Activated naive CD8-positive, alpha-beta T cell treated with anti-CD3 and anti-CD28 coated beads, Interleukin-2, amount 10 ng/mL, durations not matched to agents 7 days and 5 days (primary cell): ENCODE measurements around the gene IQCC. TPM values are rescaled to one million over a fixed set of nuclear protein-coding genes. Genes with fewer than 3 reads are reported as not detected.
A peak's percentile ranks its signal among the peaks of the same experiment; 100 is the strongest.

Experiments
- ATAC-seq: fragments of 150-1000 bp; cut with Tn5 transposase; one replicate; pipeline ENCODE4 v1.10.0; 2021; ENCODE audit warnings: low read depth, moderate library complexity
- POLR2A ChIA-PET: fragments of 350-600 bp; sonication (Branson Sonifier 250); formaldehyde crosslinking; loops from one replicate; lab custom pipeline; 2021; ENCODE audit warnings: antibody characterized with exemption; lab: Charles Lee
- DNase-seq: peaks from one replicate; pipeline ENCODE4 v3.0.0; 2021
- H3K27ac Mint-ChIP-seq: one replicate; pipeline ENCODE4 v1.8.0; 2022; ENCODE audit warnings: mild to moderate bottlenecking, mixed read lengths
- H3K27me3 Mint-ChIP-seq: one replicate; pipeline ENCODE4 v1.8.0; 2022; ENCODE audit warnings: mild to moderate bottlenecking, moderate library complexity, mixed read lengths
- H3K36me3 Mint-ChIP-seq: one replicate; pipeline ENCODE4 v1.8.0; 2021; ENCODE audit warnings: mild to moderate bottlenecking, mixed read lengths
- H3K4me1 Mint-ChIP-seq: one replicate; pipeline ENCODE4 v1.8.0; 2021; ENCODE audit warnings: mixed read lengths
- H3K4me3 Mint-ChIP-seq: one replicate; pipeline ENCODE4 v1.8.0; 2022; ENCODE audit warnings: mild to moderate bottlenecking, moderate library complexity, mixed read lengths
- H3K9me3 Mint-ChIP-seq: one replicate; pipeline ENCODE4 v1.8.0; 2021; ENCODE audit warnings: mixed read lengths
- total RNA-seq, 2 experiments: library from RNA; stranded (reverse); gene quantifications; one replicate each; pipeline ENCODE4 v1.2.3, GENCODE V29; 2021

Gene IQCC
- total RNA-seq, 2 experiments from 2014 or later, result 4.9 to 6.0 TPM

GRCh38 chr1:32181563-32181962 is 23.9 kb upstream of the IQCC start:
- Mint-ChIP-seq H3K27me3 (no peaks in the 10 kb centered on the region), H3K4me1 (peaks cover 40% of the 10 kb centered on the region), H3K9me3 (no peaks in the 10 kb centered on the region), H3K27ac (peak overlapping the region; percentile 75), H3K36me3 (peaks cover 45% of the 10 kb centered on the region), H3K4me3 (peak overlapping the region; percentile 92)
- DNase-seq, result no peak
- POLR2A ChIA-PET, result interaction anchor here (0.6 to 4.1 kb wide), 7 partner anchors 11 to 63 kb away, joined by 3 to 37 read pairs (median 5); partner anchors contain the start of genes CCDC28B and IQCC
- no peak for ATAC-seq

- Mint-ChIP-seq H3K27ac (no peak overlapping the region), H3K27me3 (no peaks in the 10 kb centered on the region), H3K36me3 (peaks cover 44% of the 10 kb centered on the region), H3K4me1 (peaks cover 41% of the 10 kb centered on the region), H3K4me3 (peak overlapping the region; percentile 92), H3K9me3 (no peaks in the 10 kb centered on the region)
- no peak for ATAC-seq
- no peak for DNase-seq
- POLR2A ChIA-PET, result interaction anchor here (0.6 to 4.1 kb wide), 5 partner anchors 11 to 63 kb away, joined by 3 to 37 read pairs (median 5); partner anchors contain the start of gene CCDC28B
These were observed 23.4 kb upstream of the IQCC start for GRCh38 chr1:32182060-32182459.

- Mint-ChIP-seq H3K9me3 (no peaks in the 10 kb centered on the region), H3K4me3 (peak overlapping the region; percentile 30), H3K27me3 (no peaks in the 10 kb centered on the region), H3K36me3 (peaks cover 53% of the 10 kb centered on the region), H3K4me1 (peaks cover 47% of the 10 kb centered on the region), H3K27ac (peak overlapping the region; percentile 61)
- DNase-seq, result no peak
- POLR2A ChIA-PET, result interaction anchor here (0.6 to 1.7 kb wide), 3 partner anchors 12 to 920 kb away, joined by 3 to 4 read pairs (median 3); partner anchors contain the start of gene CCDC28B
- no peak for ATAC-seq
These were observed 20.8 kb upstream of the IQCC start for GRCh38 chr1:32184650-32185049.

GRCh38 chr1:32186077-32186476 is 19.4 kb upstream of the IQCC start:
- H3K4me3 Mint-ChIP-seq, result peak overlapping the region; percentile 24
- H3K27me3 Mint-ChIP-seq, result no peaks in the 10 kb centered on the region
- ATAC-seq, result peak; percentile 48
- POLR2A ChIA-PET, result interaction anchor here (1.0 kb wide), 1 partner anchor 14 kb away, joined by 3 read pairs; the partner anchor contains the start of gene CCDC28B
- peaks cover 43% of the 10 kb centered on the region for H3K4me1 Mint-ChIP-seq
- peaks cover 51% of the 10 kb centered on the region for H3K36me3 Mint-ChIP-seq
- H3K9me3 Mint-ChIP-seq, result no peaks in the 10 kb centered on the region
- H3K27ac Mint-ChIP-seq, result peak overlapping the region; percentile 92
- DNase-seq, result no peak

GRCh38 chr1:32186491-32186890 is 19.0 kb upstream of the IQCC start:
- peak overlapping the region; percentile 24 for H3K4me3 Mint-ChIP-seq
- DNase-seq (no peak), ATAC-seq (no peak)
- peak overlapping the region; percentile 92 for H3K27ac Mint-ChIP-seq
- H3K27me3 Mint-ChIP-seq, result no peaks in the 10 kb centered on the region
- POLR2A ChIA-PET, result interaction anchor here (1.0 kb wide), 1 partner anchor 14 kb away, joined by 3 read pairs; the partner anchor contains the start of gene CCDC28B
- no peaks in the 10 kb centered on the region for H3K9me3 Mint-ChIP-seq
- H3K4me1 Mint-ChIP-seq, result peaks cover 41% of the 10 kb centered on the region
- peaks cover 47% of the 10 kb centered on the region for H3K36me3 Mint-ChIP-seq

GRCh38 chr1:32187850-32188249 is 17.6 kb upstream of the IQCC start:
- Mint-ChIP-seq H3K27ac (no peak overlapping the region), H3K9me3 (no peaks in the 10 kb centered on the region), H3K36me3 (peaks cover 48% of the 10 kb centered on the region), H3K4me3 (no peak overlapping the region), H3K4me1 (peaks cover 39% of the 10 kb centered on the region), H3K27me3 (no peaks in the 10 kb centered on the region)
- POLR2A ChIA-PET, result interaction anchor here (1.6 kb wide), 1 partner anchor 116 kb away, joined by 4 read pairs; no protein-coding TSS in a partner anchor
- DNase-seq (no peak), ATAC-seq (no peak)

- DNase-seq (no peak), ATAC-seq (no peak)
- Mint-ChIP-seq H3K36me3 (peaks cover 55% of the 10 kb centered on the region), H3K9me3 (no peaks in the 10 kb centered on the region), H3K4me3 (no peak overlapping the region), H3K27ac (no peak overlapping the region), H3K4me1 (peaks cover 52% of the 10 kb centered on the region), H3K27me3 (peaks cover 2% of the 10 kb centered on the region)
- POLR2A ChIA-PET, result interaction anchor here (0.8 to 2.3 kb wide), 3 partner anchors 9 to 43 kb away, joined by 3 to 10 read pairs (median 6); partner anchors contain the start of gene CCDC28B
These were observed 13.1 kb upstream of the IQCC start for GRCh38 chr1:32192220-32192948.

GRCh38 chr1:32194984-32195383 is 10.5 kb upstream of the IQCC start:
- ATAC-seq, result no peak
- Mint-ChIP-seq H3K27me3 (peaks cover 2% of the 10 kb centered on the region), H3K9me3 (no peaks in the 10 kb centered on the region), H3K27ac (peak overlapping the region; percentile 16), H3K36me3 (peaks cover 52% of the 10 kb centered on the region), H3K4me3 (no peak overlapping the region), H3K4me1 (peaks cover 65% of the 10 kb centered on the region)
- DNase-seq, result no peak
- POLR2A ChIA-PET, result interaction anchor here (1.7 to 2.6 kb wide), 3 partner anchors 11 to 141 kb away, joined by 7 to 11 read pairs (median 9); partner anchors contain the start of genes IQCC, MARCKSL1 and TXLNA

- Mint-ChIP-seq H3K9me3 (no peaks in the 10 kb centered on the region), H3K36me3 (peaks cover 49% of the 10 kb centered on the region), H3K4me3 (peak overlapping the region; percentile 8), H3K4me1 (peaks cover 70% of the 10 kb centered on the region), H3K27me3 (peaks cover 2% of the 10 kb centered on the region), H3K27ac (no peak overlapping the region)
- DNase-seq (no peak), ATAC-seq (no peak)
- POLR2A ChIA-PET, result interaction anchor here (1.7 to 2.6 kb wide), 4 partner anchors 10 to 140 kb away, joined by 7 to 11 read pairs (median 10); partner anchors contain the start of genes IQCC, MARCKSL1 and TXLNA
These were observed 9.9 kb upstream of the IQCC start for GRCh38 chr1:32195531-32195930.

- Mint-ChIP-seq H3K9me3 (no peaks in the 10 kb centered on the region), H3K27ac (peak overlapping the region; percentile 77), H3K4me1 (peaks cover 70% of the 10 kb centered on the region), H3K27me3 (peaks cover 2% of the 10 kb centered on the region), H3K36me3 (peaks cover 47% of the 10 kb centered on the region), H3K4me3 (peak overlapping the region; percentile 70)
- ATAC-seq (peak; percentile 14), DNase-seq (no peak)
- POLR2A ChIA-PET, result interaction anchor here (0.9 to 2.6 kb wide), 7 partner anchors 10 to 140 kb away, joined by 3 to 11 read pairs (median 5); partner anchors contain the start of genes IQCC, MARCKSL1 and TXLNA
These were observed 9.3 kb upstream of the IQCC start for GRCh38 chr1:32195972-32196823.

- H3K36me3 Mint-ChIP-seq, result peaks cover 45% of the 10 kb centered on the region
- DNase-seq, result no peak
- H3K4me3 Mint-ChIP-seq, result no peak overlapping the region
These were observed 8.4 kb upstream of the IQCC start for GRCh38 chr1:32197074-32197473.

GRCh38 chr1:32197837-32198236 is 7.6 kb upstream of the IQCC start:
- H3K4me3 Mint-ChIP-seq, result no peak overlapping the region
- no peak overlapping the region for H3K27ac Mint-ChIP-seq
- no peaks in the 10 kb centered on the region for H3K9me3 Mint-ChIP-seq
- ATAC-seq, result no peak
- H3K4me1 Mint-ChIP-seq, result peaks cover 69% of the 10 kb centered on the region
- POLR2A ChIA-PET, result interaction anchor here (0.8 to 2.2 kb wide), 4 partner anchors 8 to 197 kb away, joined by 3 to 11 read pairs (median 4); partner anchors contain the start of genes BSDC1, HDAC1, IQCC and TXLNA
- peaks cover 2% of the 10 kb centered on the region for H3K27me3 Mint-ChIP-seq
- DNase-seq, result no peak
- H3K36me3 Mint-ChIP-seq, result peaks cover 45% of the 10 kb centered on the region

More at GRCh38 chr1:32197074-32197473, 8.4 kb upstream of the IQCC start:
- Mint-ChIP-seq H3K27ac (no peak overlapping the region), H3K27me3 (peaks cover 2% of the 10 kb centered on the region), H3K9me3 (no peaks in the 10 kb centered on the region), H3K4me1 (peaks cover 67% of the 10 kb centered on the region)
- POLR2A ChIA-PET, result interaction anchor here (0.8 to 2.2 kb wide), 6 partner anchors 9 to 125 kb away, joined by 3 to 11 read pairs (median 4); partner anchors contain the start of genes HDAC1, IQCC and TXLNA
- ATAC-seq, result no peak
